ENCODE measurements around the gene TUBGCP3.
A peak's percentile ranks its signal among the peaks of the same experiment; 100 is the strongest.
"Not testable (repeated sequence)": the region's sequence is repeated elsewhere in the genome, so short reads cannot be mapped to it uniquely, and the experiment has no call there.

Gene TUBGCP3, protein sequence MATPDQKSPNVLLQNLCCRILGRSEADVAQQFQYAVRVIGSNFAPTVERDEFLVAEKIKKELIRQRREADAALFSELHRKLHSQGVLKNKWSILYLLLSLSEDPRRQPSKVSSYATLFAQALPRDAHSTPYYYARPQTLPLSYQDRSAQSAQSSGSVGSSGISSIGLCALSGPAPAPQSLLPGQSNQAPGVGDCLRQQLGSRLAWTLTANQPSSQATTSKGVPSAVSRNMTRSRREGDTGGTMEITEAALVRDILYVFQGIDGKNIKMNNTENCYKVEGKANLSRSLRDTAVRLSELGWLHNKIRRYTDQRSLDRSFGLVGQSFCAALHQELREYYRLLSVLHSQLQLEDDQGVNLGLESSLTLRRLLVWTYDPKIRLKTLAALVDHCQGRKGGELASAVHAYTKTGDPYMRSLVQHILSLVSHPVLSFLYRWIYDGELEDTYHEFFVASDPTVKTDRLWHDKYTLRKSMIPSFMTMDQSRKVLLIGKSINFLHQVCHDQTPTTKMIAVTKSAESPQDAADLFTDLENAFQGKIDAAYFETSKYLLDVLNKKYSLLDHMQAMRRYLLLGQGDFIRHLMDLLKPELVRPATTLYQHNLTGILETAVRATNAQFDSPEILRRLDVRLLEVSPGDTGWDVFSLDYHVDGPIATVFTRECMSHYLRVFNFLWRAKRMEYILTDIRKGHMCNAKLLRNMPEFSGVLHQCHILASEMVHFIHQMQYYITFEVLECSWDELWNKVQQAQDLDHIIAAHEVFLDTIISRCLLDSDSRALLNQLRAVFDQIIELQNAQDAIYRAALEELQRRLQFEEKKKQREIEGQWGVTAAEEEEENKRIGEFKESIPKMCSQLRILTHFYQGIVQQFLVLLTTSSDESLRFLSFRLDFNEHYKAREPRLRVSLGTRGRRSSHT

DNA sequence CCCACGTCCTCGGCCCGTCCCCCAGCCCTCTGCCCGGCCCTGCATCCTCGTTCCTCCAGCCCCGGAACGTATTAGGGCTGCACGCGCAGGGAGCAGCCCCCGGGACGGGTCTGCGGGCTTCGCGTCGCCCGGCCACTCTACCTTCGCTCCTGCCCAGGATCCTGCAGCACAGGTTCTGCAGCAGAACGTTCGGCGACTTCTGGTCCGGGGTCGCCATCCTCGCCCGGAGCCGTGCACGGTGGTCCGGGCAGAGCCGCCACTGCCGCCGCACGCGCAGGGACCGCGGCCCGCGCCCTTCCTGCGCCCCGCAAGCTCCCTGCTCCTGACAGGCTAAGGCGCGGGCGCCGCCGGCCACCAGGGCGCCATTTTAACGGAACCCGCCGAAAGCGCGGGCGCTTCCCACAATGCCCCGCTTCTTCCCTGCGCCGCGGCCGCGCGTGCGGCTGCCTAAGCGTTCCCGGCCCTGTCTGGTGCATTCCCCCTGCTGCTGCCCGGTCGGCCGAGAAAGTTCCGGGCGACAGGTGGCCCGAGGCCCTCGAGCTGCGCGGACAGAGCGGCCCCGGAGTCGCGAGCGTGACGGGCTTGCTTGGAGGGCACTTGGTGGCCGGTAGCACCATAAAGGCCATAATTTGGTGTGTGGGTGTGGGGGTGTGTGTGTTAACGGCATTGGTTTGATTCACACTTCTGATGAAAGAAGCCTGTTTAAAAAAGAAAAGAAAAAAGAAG is at the start of gene TUBGCP3:
Gene TUBGCP3, minus strand, starts transcription at position 390 of the 726 bp plus-strand sequence. Its CDS starts 173 bp downstream, at position 217.
- H3K27me3 ChIP-seq (ENCODE audit: low read depth, low read length) = no peaks in the 10 kb centered on the region
- H3K36me3 ChIP-seq (ENCODE audit: control insufficient read depth in 1 of 2, insufficient read depth in 2 of 2, low read length in 2 of 2) = no peaks in the 10 kb centered on the region
- H3K27ac ChIP-seq (ENCODE audit: low read length) = peak within 1 kb of the TSS; percentile 91
- no peaks in the 10 kb centered on the region for H3K9me3 ChIP-seq (ENCODE audit: control insufficient read depth in 1 of 2, low read length in 2 of 2)
- H3K4me1 ChIP-seq (ENCODE audit: control insufficient read depth in 1 of 2, insufficient read depth in 2 of 2, low read length in 2 of 2) = peaks cover 0 to 9% of the 10 kb centered on the region in 2 donors
- peak within 1 kb of the TSS; percentile 81 to 95 for H3K4me3 ChIP-seq (ENCODE audit: low read depth in 1 of 2, low read length in 2 of 2)

DNA sequence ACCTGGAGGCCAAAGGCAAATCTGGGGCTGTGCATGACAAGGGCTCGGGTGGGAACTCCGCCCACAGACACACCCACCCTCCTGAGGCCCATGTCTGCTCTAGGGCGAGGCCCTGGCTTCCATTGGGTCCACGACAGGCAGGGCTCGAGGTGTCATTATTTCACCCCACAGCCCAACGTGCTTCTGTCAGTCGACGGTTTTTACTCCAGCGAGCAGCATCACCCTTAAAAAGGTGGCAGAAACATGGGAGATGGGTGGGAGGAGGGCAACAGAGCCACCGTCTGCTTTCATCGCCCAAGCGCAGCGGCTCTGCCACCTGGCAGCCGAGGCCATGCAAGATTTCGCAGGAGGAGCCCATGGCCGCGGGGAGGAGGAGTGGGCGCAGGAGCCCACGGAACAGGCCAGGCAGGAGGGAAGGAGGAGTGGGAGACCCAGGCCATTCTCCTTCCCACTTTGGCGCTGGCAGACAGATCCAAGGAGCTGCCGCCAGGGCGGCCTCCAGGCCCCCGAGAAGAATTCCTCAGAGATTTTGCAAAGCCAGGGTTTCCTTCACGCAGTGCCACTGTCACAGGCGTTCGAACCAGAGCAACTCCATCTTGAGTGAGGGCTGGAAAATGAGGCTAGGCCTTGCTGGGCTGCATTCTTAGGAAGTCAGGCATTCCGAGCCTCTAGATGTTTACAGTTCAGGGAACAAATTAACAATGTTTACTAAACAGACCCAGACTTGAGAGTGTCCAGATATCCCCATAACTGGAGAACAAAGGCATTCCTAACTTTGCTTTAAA is 49.3 kb upstream of the TUBGCP3 start:
- Histone ChIP-seq H3K27me3 (ENCODE audit: low read depth, low read length) (peaks cover 11% of the 10 kb centered on the region), H3K4me3 (ENCODE audit: low read depth in 1 of 2, low read length in 2 of 2) (no peak overlapping the region), H3K36me3 (ENCODE audit: control insufficient read depth in 1 of 2, insufficient read depth in 2 of 2, low read length in 2 of 2) (no peaks in the 10 kb centered on the region), H3K27ac (ENCODE audit: low read length) (no peak overlapping the region), H3K9me3 (ENCODE audit: control insufficient read depth in 1 of 2, low read length in 2 of 2) (no peaks in the 10 kb centered on the region), H3K4me1 (ENCODE audit: control insufficient read depth in 1 of 2, insufficient read depth in 2 of 2, low read length in 2 of 2) (no peaks in the 10 kb centered on the region)

DNA sequence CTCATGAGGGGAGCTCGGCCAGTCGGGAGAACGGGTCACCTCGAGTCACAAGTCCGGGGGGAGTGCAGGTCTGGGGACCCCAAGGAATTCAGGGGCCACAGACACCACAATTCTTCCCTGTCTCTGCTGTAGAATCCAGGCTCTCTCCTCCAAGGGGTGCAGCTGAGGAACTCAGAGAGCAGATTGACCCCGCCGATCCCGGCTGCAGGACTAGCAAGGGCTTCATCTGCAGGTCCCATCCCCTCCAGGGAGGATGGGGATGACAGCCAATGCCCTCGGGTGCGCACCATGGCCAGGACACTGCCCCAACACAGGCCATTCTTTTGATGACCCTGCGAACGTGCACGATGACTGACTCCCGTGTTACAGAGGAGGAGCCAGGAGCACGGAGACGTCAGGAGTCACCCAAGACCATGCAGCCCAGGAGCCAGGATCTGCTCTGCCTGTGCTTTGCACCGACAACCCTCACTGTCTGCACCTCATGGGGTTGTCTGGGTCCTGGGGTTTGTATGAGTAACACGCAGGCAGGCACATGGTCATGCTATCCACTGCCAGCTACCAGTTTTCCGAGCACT is 48.5 kb upstream of the TUBGCP3 start:
- H3K9me3 ChIP-seq (ENCODE audit: control insufficient read depth in 1 of 2, low read length in 2 of 2) = no peaks in the 10 kb centered on the region
- no peaks in the 10 kb centered on the region for H3K4me1 ChIP-seq (ENCODE audit: control insufficient read depth in 1 of 2, insufficient read depth in 2 of 2, low read length in 2 of 2)
- no peak overlapping the region for H3K4me3 ChIP-seq (ENCODE audit: low read depth in 1 of 2, low read length in 2 of 2)
- H3K27me3 ChIP-seq (ENCODE audit: low read depth, low read length) = peaks cover 11% of the 10 kb centered on the region
- no peaks in the 10 kb centered on the region for H3K36me3 ChIP-seq (ENCODE audit: control insufficient read depth in 1 of 2, insufficient read depth in 2 of 2, low read length in 2 of 2)
- H3K27ac ChIP-seq (ENCODE audit: low read length) = no peak overlapping the region

- Histone ChIP-seq H3K4me1 (ENCODE audit: control insufficient read depth in 1 of 2, insufficient read depth in 2 of 2, low read length in 2 of 2) (no peaks in the 10 kb centered on the region), H3K9me3 (ENCODE audit: control insufficient read depth in 1 of 2, low read length in 2 of 2) (no peaks in the 10 kb centered on the region), H3K27me3 (ENCODE audit: low read depth, low read length) (peaks cover 11% of the 10 kb centered on the region), H3K4me3 (ENCODE audit: low read depth in 1 of 2, low read length in 2 of 2) (no peak overlapping the region), H3K36me3 (ENCODE audit: control insufficient read depth in 1 of 2, insufficient read depth in 2 of 2, low read length in 2 of 2) (no peaks in the 10 kb centered on the region), H3K27ac (ENCODE audit: low read length) (no peak overlapping the region)
These were observed 47.4 kb upstream of the TUBGCP3 start for GRCh38 chr13:112635323-112635722.

DNA sequence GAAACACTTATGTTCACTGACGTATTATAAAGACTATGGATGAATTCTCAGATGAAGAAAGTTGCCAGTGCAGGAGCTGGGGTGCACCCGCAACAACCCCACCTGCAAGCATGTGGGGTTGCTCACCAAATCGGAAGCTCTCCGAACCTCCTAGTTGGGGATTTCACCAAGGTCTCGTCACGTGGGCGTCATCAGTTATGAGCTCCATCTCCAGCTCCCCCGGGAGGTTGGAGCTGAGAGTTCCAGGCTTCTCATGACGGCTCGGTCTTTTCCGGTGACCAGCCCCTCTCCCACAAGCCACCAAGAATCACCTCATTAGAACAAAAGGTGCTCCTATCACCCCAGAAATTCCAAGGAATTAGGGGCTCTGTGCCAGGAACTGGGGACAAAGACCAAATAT is 46.1 kb upstream of the TUBGCP3 start:
- Histone ChIP-seq H3K36me3 (ENCODE audit: control insufficient read depth in 1 of 2, insufficient read depth in 2 of 2, low read length in 2 of 2) (no peaks in the 10 kb centered on the region), H3K27ac (ENCODE audit: low read length) (no peak overlapping the region), H3K4me3 (ENCODE audit: low read depth in 1 of 2, low read length in 2 of 2) (no peak overlapping the region), H3K9me3 (ENCODE audit: control insufficient read depth in 1 of 2, low read length in 2 of 2) (no peaks in the 10 kb centered on the region), H3K27me3 (ENCODE audit: low read depth, low read length) (peaks cover 4% of the 10 kb centered on the region), H3K4me1 (ENCODE audit: control insufficient read depth in 1 of 2, insufficient read depth in 2 of 2, low read length in 2 of 2) (no peaks in the 10 kb centered on the region)

DNA sequence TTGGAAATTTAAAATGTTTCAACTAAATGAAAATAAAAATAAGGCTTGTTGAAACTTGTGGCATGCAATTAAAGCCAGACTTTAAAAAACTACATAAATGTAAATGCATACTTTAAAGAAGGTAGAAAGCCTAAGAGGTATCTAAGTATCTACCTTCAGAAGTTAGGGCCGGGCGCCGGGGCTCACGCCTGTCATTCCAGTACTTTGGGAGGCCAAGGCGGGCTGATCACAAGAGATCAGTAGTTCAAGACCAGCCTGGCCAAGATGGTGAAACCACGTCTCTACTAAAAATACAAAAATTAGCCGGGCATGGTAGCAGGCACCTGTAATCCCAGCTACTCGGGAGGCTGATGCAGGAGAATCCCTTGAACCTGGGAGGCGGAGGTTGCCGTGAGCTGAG is 42.3 kb upstream of the TUBGCP3 start:
- not testable (repeated sequence) for H3K27ac ChIP-seq (ENCODE audit: low read length); H3K27me3 ChIP-seq (ENCODE audit: low read depth, low read length); H3K36me3 ChIP-seq (ENCODE audit: control insufficient read depth in 1 of 2, insufficient read depth in 2 of 2, low read length in 2 of 2); H3K9me3 ChIP-seq (ENCODE audit: control insufficient read depth in 1 of 2, low read length in 2 of 2); H3K4me1 ChIP-seq (ENCODE audit: control insufficient read depth in 1 of 2, insufficient read depth in 2 of 2, low read length in 2 of 2); H3K4me3 ChIP-seq (ENCODE audit: low read depth in 1 of 2, low read length in 2 of 2)

- Histone ChIP-seq H3K4me3 (ENCODE audit: low read depth in 1 of 2, low read length in 2 of 2) (no peak overlapping the region), H3K36me3 (ENCODE audit: control insufficient read depth in 1 of 2, insufficient read depth in 2 of 2, low read length in 2 of 2) (no peaks in the 10 kb centered on the region), H3K4me1 (ENCODE audit: control insufficient read depth in 1 of 2, insufficient read depth in 2 of 2, low read length in 2 of 2) (no peaks in the 10 kb centered on the region), H3K27me3 (ENCODE audit: low read depth, low read length) (no peaks in the 10 kb centered on the region), H3K9me3 (ENCODE audit: control insufficient read depth in 1 of 2, low read length in 2 of 2) (no peaks in the 10 kb centered on the region), H3K27ac (ENCODE audit: low read length) (no peak overlapping the region)
These were observed 41.2 kb upstream of the TUBGCP3 start for GRCh38 chr13:112629161-112629560.

GRCh38 chr13:112627613-112628012 is 39.7 kb upstream of the TUBGCP3 start:
- H3K9me3 ChIP-seq (ENCODE audit: control insufficient read depth in 1 of 2, low read length in 2 of 2); H3K27ac ChIP-seq (ENCODE audit: low read length); H3K4me3 ChIP-seq (ENCODE audit: low read depth in 1 of 2, low read length in 2 of 2): not testable (repeated sequence)

GRCh38 chr13:112627161-112627560 is 39.2 kb upstream of the TUBGCP3 start:
- Histone ChIP-seq H3K4me3 (ENCODE audit: low read depth in 1 of 2, low read length in 2 of 2) (no peak overlapping the region), H3K4me1 (ENCODE audit: control insufficient read depth in 1 of 2, insufficient read depth in 2 of 2, low read length in 2 of 2) (no peaks in the 10 kb centered on the region), H3K27ac (ENCODE audit: low read length) (no peak overlapping the region), H3K36me3 (ENCODE audit: control insufficient read depth in 1 of 2, insufficient read depth in 2 of 2, low read length in 2 of 2) (no peaks in the 10 kb centered on the region), H3K27me3 (ENCODE audit: low read depth, low read length) (no peaks in the 10 kb centered on the region), H3K9me3 (ENCODE audit: control insufficient read depth in 1 of 2, low read length in 2 of 2) (no peaks in the 10 kb centered on the region)

More at GRCh38 chr13:112627613-112628012, 39.7 kb upstream of the TUBGCP3 start:
- H3K27me3 ChIP-seq (ENCODE audit: low read depth, low read length); H3K36me3 ChIP-seq (ENCODE audit: control insufficient read depth in 1 of 2, insufficient read depth in 2 of 2, low read length in 2 of 2); H3K4me1 ChIP-seq (ENCODE audit: control insufficient read depth in 1 of 2, insufficient read depth in 2 of 2, low read length in 2 of 2): not testable (repeated sequence)

GRCh38 chr13:112626761-112627160 is 38.8 kb upstream of the TUBGCP3 start:
- H3K36me3 ChIP-seq (ENCODE audit: control insufficient read depth in 1 of 2, insufficient read depth in 2 of 2, low read length in 2 of 2) = no peaks in the 10 kb centered on the region
- H3K27ac ChIP-seq (ENCODE audit: low read length) = no peak overlapping the region
- H3K4me1 ChIP-seq (ENCODE audit: control insufficient read depth in 1 of 2, insufficient read depth in 2 of 2, low read length in 2 of 2) = no peaks in the 10 kb centered on the region

More at GRCh38 chr13:112626761-112627160, 38.8 kb upstream of the TUBGCP3 start:
- Histone ChIP-seq H3K4me3 (ENCODE audit: low read depth in 1 of 2, low read length in 2 of 2) (no peak overlapping the region), H3K9me3 (ENCODE audit: control insufficient read depth in 1 of 2, low read length in 2 of 2) (no peaks in the 10 kb centered on the region), H3K27me3 (ENCODE audit: low read depth, low read length) (no peaks in the 10 kb centered on the region)
